Measurements from ENCODE around the gene PTGES3L.

Gene PTGES3L

GRCh38 chr17:42980274-42980765 lies 440 bp upstream of the PTGES3L start, which contains the start of gene RUNDC1:
Gene RUNDC1, plus strand, starts transcription at chr17:42980565. Its CDS starts 12 bp downstream, at chr17:42980577.
- TF ChIP-seq, protein P1, sequence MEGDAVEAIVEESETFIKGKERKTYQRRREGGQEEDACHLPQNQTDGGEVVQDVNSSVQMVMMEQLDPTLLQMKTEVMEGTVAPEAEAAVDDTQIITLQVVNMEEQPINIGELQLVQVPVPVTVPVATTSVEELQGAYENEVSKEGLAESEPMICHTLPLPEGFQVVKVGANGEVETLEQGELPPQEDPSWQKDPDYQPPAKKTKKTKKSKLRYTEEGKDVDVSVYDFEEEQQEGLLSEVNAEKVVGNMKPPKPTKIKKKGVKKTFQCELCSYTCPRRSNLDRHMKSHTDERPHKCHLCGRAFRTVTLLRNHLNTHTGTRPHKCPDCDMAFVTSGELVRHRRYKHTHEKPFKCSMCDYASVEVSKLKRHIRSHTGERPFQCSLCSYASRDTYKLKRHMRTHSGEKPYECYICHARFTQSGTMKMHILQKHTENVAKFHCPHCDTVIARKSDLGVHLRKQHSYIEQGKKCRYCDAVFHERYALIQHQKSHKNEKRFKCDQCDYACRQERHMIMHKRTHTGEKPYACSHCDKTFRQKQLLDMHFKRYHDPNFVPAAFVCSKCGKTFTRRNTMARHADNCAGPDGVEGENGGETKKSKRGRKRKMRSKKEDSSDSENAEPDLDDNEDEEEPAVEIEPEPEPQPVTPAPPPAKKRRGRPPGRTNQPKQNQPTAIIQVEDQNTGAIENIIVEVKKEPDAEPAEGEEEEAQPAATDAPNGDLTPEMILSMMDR (IDR thresholded peaks at IDR 0.05), result no peak

- TF ChIP-seq, protein P1 (IDR thresholded peaks at IDR 0.05), result no peak
These were observed 4.6 kb downstream of the PTGES3L start for GRCh38 chr17:42975265-42975664.

DNA sequence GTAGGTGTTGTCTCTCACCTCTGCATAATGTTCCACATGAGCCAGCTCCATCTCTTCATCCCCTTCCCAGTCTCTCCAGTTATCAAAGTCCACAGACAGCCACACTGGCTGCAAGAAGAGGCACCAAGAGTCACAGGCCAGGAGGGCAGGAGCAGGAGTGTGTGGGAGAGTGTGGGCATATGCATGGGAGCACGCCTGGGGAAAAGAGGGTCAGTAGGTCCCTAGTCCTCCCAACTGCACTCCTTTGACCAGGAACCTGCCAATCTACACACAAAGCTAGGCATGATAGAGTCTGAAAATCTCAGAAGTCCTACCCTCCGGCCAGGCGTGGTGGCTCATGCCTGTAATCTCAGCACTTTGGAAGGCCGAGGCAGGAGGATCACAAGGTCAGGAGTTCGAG lies 8.3 kb downstream of the PTGES3L start:
- TF ChIP-seq, protein P1 (IDR thresholded peaks at IDR 0.05), result no peak

GRCh38 chr17:42969001-42969581 lies 10.8 kb downstream of the PTGES3L start:
- TF ChIP-seq, protein P1 (IDR thresholded peaks at IDR 0.05), result no peak

DNA sequence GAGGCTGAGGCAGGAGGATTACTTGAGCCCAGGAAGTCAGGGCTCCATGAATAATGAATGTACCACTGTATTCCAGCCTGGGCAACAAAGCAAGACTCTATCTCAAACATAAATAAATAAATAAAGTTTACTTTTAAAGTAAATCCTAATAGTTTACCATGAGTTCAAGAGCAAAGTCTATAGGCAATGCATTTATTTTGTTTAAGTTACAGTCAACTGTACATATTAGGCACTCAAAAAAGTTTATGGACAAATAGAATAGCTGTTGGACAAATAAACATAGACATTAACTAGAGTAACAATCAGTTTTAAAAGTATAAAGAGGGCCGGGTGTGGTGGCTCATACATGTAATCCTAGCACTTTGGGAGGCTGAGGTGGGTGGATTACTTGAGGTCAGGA lies 12.0 kb downstream of the PTGES3L start:
- TF ChIP-seq, protein P1 (IDR thresholded peaks at IDR 0.05), result no peak

- TF ChIP-seq, protein P1 (IDR thresholded peaks at IDR 0.05), result no peak
These were observed 15.5 kb downstream of the PTGES3L start, which contains the start of gene AARSD1 for GRCh38 chr17:42964161-42964932. Gene AARSD1, minus strand, starts transcription at chr17:42964454. Its CDS starts 14 bp downstream, at chr17:42964440.

DNA sequence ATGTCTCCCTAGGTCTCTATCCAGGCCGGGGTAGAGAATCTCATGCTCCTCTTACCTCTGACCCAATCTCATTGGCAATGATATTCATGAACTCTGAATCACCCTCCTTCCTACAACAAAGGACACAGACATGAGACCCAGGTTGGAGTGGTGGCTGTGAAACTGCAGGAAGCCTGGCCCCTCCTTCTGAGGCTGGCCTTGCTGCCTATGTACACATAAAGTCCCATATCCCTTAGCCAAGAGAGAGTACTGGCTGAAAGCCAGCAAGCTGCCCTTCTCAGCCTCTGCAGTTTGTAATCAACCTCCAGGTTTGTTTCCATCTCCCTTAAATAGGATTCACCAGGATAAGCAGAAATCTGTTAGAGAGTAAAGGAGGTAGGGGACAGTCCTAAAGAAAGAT lies 26.2 kb downstream of the PTGES3L start:
- TF ChIP-seq, protein P1 (IDR thresholded peaks at IDR 0.05), result no peak

All from LNCAP (cell line).